ENCODE measurements around the gene CETP. TPM values are rescaled to one million over a fixed set of nuclear protein-coding genes. Genes with fewer than 3 reads are reported as not detected.
"Not testable (repeated sequence)": the region's sequence is repeated elsewhere in the genome, so short reads cannot be mapped to it uniquely, and the experiment has no call there.

CETP gene
- total and polyA plus RNA-seq, 4 experiments from 2014 or later = 0.14 TPM; not detected in 3

DNA sequence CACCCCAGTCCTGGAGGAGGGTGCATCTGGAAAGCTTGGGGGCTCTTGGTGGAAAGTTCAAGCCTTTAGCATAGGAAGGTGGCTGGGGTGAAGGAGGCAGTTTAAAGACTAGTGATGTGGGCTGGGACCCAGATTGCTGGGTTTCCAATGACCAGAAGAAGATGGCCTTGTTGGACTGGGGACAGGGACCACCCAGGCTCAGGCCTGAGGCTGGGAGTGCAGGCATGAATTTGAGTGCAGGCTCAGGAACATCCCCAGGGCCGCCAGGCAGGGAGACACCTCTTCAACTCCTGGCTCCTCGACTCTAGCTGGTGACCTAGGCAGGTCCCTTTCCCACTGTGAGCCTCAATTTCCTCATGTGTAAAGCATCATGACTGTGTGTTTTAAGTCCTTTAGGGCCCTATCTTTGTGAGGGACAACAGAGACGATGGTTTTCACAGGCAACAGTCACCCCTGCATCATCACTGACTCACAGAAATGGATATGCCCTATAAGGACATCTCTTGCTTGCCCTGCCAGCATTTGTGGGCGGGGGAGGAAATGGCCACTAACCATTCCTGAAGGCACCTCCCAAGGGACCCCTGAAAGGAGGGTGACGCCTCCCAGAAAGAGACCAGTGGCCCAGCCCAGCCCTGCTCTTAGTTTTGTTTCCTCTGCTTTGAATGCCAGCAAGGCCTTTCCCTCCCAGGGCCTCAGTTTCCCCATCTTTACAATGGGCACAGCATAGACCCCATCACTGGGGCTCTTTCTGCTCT, 38.7 kb downstream of the CETP start:
- peak overlapping the region; percentile 89 to 98 (median 97) for H3K27ac Mint-ChIP-seq
- Histone ChIP-seq H3K36me3 (ENCODE audit: insufficient read depth, low read length) (peaks cover 19% of the 10 kb centered on the region), H3K4me1 (ENCODE audit: insufficient read depth, low read length) (peaks cover 95% of the 10 kb centered on the region), H3K27me3 (ENCODE audit: insufficient read depth, low read length) (no peaks in the 10 kb centered on the region), H3K4me3 (ENCODE audit: low read length in 2 of 2) (peak overlapping the region; percentile 36 to 66), H3K9me3 (ENCODE audit: control insufficient read depth in 1 of 2, low read length in 2 of 2) (no peaks in the 10 kb centered on the region), H3K27ac (ENCODE audit: low read depth, low read length) (peak overlapping the region; percentile 79)
- intact Hi-C loops (cut with micrococcal nuclease) = no loop called here
- CTCF ChIA-PET (ENCODE audit: partially characterized antibody) = interaction anchor here (0.9 to 1.6 kb wide), 3 partner anchors 10 to 84 kb away, joined by 3 to 11 read pairs (median 4); no protein-coding TSS in a partner anchor
- peak overlapping the region; percentile 71 to 90 (median 81) for H3K4me3 Mint-ChIP-seq
- peaks cover 37 to 80% of the 10 kb centered on the region in 2 donors for H3K36me3 Mint-ChIP-seq
- no peaks in the 10 kb centered on the region for H3K27me3 Mint-ChIP-seq
- H3K9me3 Mint-ChIP-seq = no peaks in the 10 kb centered on the region
- peak in 1 of 5 donors; percentile 77 for DNase-seq
- peaks cover 69 to 99% (median 84%) of the 10 kb centered on the region in 4 donors for H3K4me1 Mint-ChIP-seq
- POLR2A ChIA-PET (ENCODE audit: partially characterized antibody) = interaction anchor here (1.0 to 6.3 kb wide), 9 partner anchors 9 to 185 kb away, joined by 3 to 104 read pairs (median 13); partner anchors contain the start of genes NLRC5, PSME3IP1 and RSPRY1

GRCh38 chr16:57001026-57001679, 39.4 kb downstream of the CETP start:
- Mint-ChIP-seq H3K4me1 (peaks cover 66 to 99% (median 82%) of the 10 kb centered on the region in 4 donors), H3K36me3 (peaks cover 41 to 77% of the 10 kb centered on the region in 2 donors), H3K27me3 (no peaks in the 10 kb centered on the region), H3K27ac (peak overlapping the region; percentile 89 to 98 (median 97)), H3K9me3 (no peaks in the 10 kb centered on the region), H3K4me3 (peak overlapping the region in 7 of 8 donors; percentile 27 to 90 (median 72))
- H3K4me3 ChIP-seq (ENCODE audit: low read length in 2 of 2) = no peak overlapping the region
- DNase-seq = no peak
- ChIA-PET CTCF (ENCODE audit: partially characterized antibody) (interaction anchor here (1.0 kb wide), 1 partner anchor 15 kb away, joined by 3 read pairs; no protein-coding TSS in a partner anchor), POLR2A (ENCODE audit: partially characterized antibody) (interaction anchor here (2.4 to 16.5 kb wide), 5 partner anchors 12 to 38 kb away, joined by 13 to 210 read pairs (median 42); partner anchors contain the start of gene NLRC5)
- H3K9me3 ChIP-seq (ENCODE audit: control insufficient read depth in 1 of 2, low read length in 2 of 2) = no peaks in the 10 kb centered on the region
- intact Hi-C loops (cut with micrococcal nuclease) = no loop called here
- H3K27ac ChIP-seq (ENCODE audit: low read depth, low read length) = peak overlapping the region; percentile 79
- H3K36me3 ChIP-seq (ENCODE audit: insufficient read depth, low read length) = peaks cover 19% of the 10 kb centered on the region
- H3K27me3 ChIP-seq (ENCODE audit: insufficient read depth, low read length) = no peaks in the 10 kb centered on the region
- peaks cover 95% of the 10 kb centered on the region for H3K4me1 ChIP-seq (ENCODE audit: insufficient read depth, low read length)

DNA sequence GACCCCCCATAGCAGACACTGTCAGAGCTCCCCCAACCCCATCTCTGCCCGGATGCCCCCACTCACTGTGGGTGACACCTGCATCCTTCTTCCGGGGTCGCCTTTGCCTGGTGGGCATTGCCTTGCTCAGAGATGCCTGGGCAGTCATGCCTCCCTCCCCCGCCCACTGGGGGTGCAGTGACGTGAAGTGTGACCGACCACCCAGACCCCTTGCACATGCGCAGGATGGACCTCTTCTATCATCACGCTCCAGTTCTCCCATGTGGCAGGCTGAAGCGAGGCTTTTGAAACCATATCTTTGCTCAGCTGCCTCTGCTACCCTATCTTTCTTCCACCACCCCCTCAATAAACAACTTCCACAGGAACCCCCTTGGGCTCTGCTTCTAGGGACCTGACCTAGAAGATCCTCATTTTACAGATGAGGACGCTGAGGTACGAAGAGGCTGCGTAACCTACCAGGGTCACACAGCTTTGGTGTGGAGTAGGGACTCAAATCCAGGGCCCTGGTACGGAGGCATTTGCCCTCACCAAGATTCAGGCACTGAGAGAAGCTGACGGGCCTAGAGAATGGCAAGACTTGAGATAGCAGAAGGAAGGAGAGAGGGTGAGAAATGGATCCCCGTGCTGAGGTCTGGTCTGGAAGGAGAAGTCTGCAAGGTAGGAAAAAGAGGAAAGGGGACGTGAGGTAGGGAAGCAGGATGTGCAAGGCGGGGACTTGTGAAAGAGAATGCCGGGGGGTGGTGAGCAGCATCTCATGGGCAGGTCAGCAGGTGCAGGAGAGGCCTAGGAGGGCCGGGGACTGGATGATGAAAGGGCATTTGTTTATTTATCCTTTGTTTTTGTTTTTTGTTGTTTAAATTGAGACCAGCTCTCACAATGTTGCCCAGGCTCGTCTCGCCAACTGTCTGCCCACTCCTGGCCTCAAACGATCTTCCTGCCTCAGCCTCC, 42.0 kb downstream of the CETP start:
- H3K36me3 Mint-ChIP-seq = peaks cover 40 to 68% of the 10 kb centered on the region in 2 donors

DNA sequence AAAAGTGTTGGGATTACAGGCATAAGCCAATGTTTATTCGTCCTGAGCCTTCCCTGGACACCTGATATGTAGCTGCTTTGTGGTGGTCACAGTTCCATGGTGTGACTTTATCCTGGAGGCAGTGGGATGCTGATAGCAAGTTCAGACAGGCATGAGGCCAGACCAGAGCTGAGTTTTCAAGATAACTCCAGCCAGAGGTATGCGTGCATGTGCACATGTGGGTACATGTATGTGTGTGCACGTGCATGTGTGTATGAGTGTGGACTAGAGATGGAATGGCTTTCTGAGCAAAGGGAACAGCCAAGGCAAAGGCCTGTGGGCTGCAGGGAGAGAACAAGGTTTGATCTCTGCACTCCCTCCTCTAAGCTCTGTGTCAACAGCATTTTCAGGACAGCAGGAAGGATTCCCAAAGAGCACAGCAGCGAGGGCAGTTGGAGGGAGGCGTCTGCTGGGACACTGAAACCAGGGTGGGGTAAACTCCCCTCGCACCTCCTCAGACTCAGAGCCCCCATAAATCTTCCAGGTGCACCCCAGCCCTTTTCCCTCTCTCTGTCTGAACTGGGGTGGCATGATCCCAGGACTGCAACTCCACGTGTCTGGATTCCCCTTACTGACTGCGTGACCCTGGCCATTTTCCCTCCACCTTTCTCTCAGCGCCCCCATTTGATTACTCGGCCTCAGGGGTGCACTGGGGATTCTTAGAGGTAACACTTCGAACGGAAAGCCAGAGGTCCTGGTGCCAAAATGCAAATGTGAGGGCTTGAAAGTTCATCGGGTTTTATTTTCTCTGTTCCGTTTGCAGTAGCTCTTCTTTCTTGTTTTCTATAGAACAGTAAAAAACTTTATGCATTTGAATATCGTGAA, 42.9 kb downstream of the CETP start:
- H3K4me1 Mint-ChIP-seq = peaks cover 47 to 92% (median 69%) of the 10 kb centered on the region in 4 donors
- peak overlapping the region in 6 of 8 donors; percentile 43 to 81 (median 69) for H3K4me3 Mint-ChIP-seq
- Histone ChIP-seq H3K27ac (ENCODE audit: low read depth, low read length) (peak overlapping the region; percentile 19), H3K4me3 (ENCODE audit: low read length in 2 of 2) (no peak overlapping the region), H3K36me3 (ENCODE audit: insufficient read depth, low read length) (peaks cover 15% of the 10 kb centered on the region), H3K4me1 (ENCODE audit: insufficient read depth, low read length) (peaks cover 94% of the 10 kb centered on the region), H3K9me3 (ENCODE audit: control insufficient read depth in 1 of 2, low read length in 2 of 2) (no peaks in the 10 kb centered on the region), H3K27me3 (ENCODE audit: insufficient read depth, low read length) (no peaks in the 10 kb centered on the region)
- POLR2A ChIA-PET (ENCODE audit: partially characterized antibody) = interaction anchor here (1.1 to 16.5 kb wide), 8 partner anchors 10 to 66 kb away, joined by 3 to 210 read pairs (median 6); partner anchors contain the start of gene NLRC5
- CTCF ChIA-PET (ENCODE audit: partially characterized antibody) = interaction anchor here (0.7 to 2.3 kb wide), 8 partner anchors 9 to 79 kb away, joined by 3 to 8 read pairs (median 7); partner anchors contain the start of gene NLRC5
- DNase-seq = no peak
- H3K27me3 Mint-ChIP-seq = no peaks in the 10 kb centered on the region
- H3K9me3 Mint-ChIP-seq = no peaks in the 10 kb centered on the region
- intact Hi-C loops (cut with micrococcal nuclease) = no loop called here
- H3K27ac Mint-ChIP-seq = peak overlapping the region; percentile 67 to 95 (median 84)
- H3K36me3 Mint-ChIP-seq = peaks cover 38 to 62% of the 10 kb centered on the region in 2 donors

More for the DNA sequence above, 42.0 kb downstream of the CETP start:
- intact Hi-C loops (cut with micrococcal nuclease) = no loop called here
- ChIA-PET POLR2A (ENCODE audit: partially characterized antibody) (interaction anchor here (1.4 to 16.5 kb wide), 5 partner anchors 10 to 37 kb away, joined by 3 to 210 read pairs (median 33); partner anchors contain the start of gene NLRC5), CTCF (ENCODE audit: partially characterized antibody) (interaction anchor here (1.8 to 2.3 kb wide), 4 partner anchors 8 to 40 kb away, joined by 3 to 8 read pairs (median 7); partner anchors contain the start of gene NLRC5)
- H3K36me3 ChIP-seq (ENCODE audit: insufficient read depth, low read length) = peaks cover 15% of the 10 kb centered on the region
- Mint-ChIP-seq H3K27me3 (no peaks in the 10 kb centered on the region), H3K27ac (peak overlapping the region; percentile 71 to 95 (median 85)), H3K4me3 (peak overlapping the region in 7 of 8 donors; percentile 47 to 81 (median 64)), H3K9me3 (no peaks in the 10 kb centered on the region), H3K4me1 (peaks cover 54 to 95% (median 74%) of the 10 kb centered on the region in 4 donors)
- no peak for DNase-seq
- H3K4me1 ChIP-seq (ENCODE audit: insufficient read depth, low read length) = peaks cover 94% of the 10 kb centered on the region
- no peaks in the 10 kb centered on the region for H3K9me3 ChIP-seq (ENCODE audit: control insufficient read depth in 1 of 2, low read length in 2 of 2)
- H3K27ac ChIP-seq (ENCODE audit: low read depth, low read length) = peak overlapping the region; percentile 19
- H3K4me3 ChIP-seq (ENCODE audit: low read length in 2 of 2) = no peak overlapping the region
- no peaks in the 10 kb centered on the region for H3K27me3 ChIP-seq (ENCODE audit: insufficient read depth, low read length)

DNA sequence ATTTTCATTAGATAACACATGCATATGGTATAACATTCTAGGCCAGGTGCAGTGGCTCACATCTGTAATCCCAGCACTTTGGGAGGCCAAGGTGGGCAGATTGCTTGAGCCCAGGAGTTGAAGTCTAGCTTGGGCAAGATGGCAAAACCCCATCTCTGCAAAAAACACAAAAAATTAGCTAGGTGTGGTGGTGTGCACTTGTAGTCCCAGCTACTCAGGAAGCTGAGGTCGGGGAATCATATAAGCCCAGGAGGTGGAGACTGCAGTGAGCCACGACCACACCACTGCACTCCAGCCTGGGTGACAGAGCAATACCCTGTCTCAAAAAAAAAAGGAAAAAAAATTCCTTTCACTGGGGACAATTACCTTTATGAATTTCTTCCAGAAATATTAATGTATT, 43.8 kb downstream of the CETP start:
- Histone ChIP-seq H3K4me1 (ENCODE audit: insufficient read depth, low read length) (peaks cover 94% of the 10 kb centered on the region), H3K36me3 (ENCODE audit: insufficient read depth, low read length) (peaks cover 15% of the 10 kb centered on the region)
- DNase-seq; H3K9me3 Mint-ChIP-seq; H3K9me3 ChIP-seq (ENCODE audit: control insufficient read depth in 1 of 2, low read length in 2 of 2); H3K27ac ChIP-seq (ENCODE audit: low read depth, low read length); H3K27me3 Mint-ChIP-seq; H3K27me3 ChIP-seq (ENCODE audit: insufficient read depth, low read length); H3K4me3 ChIP-seq (ENCODE audit: low read length in 2 of 2); intact Hi-C loops (cut with micrococcal nuclease): not testable (repeated sequence)
- H3K4me3 Mint-ChIP-seq = peak overlapping the region; percentile 17 to 79 (median 48)
- H3K27ac Mint-ChIP-seq = peak overlapping the region in 5 of 7 donors; percentile 66 to 84 (median 75)
- H3K36me3 Mint-ChIP-seq = peaks cover 44 to 62% of the 10 kb centered on the region in 2 donors
- H3K4me1 Mint-ChIP-seq = peaks cover 49 to 91% (median 69%) of the 10 kb centered on the region in 4 donors
- POLR2A ChIA-PET (ENCODE audit: partially characterized antibody) = interaction anchor here (1.1 to 16.5 kb wide), 7 partner anchors 9 to 67 kb away, joined by 3 to 210 read pairs (median 6); partner anchors contain the start of gene NLRC5
- CTCF ChIA-PET (ENCODE audit: partially characterized antibody) = interaction anchor here (0.7 to 2.3 kb wide), 8 partner anchors 10 to 78 kb away, joined by 3 to 8 read pairs (median 7); partner anchors contain the start of gene NLRC5

Data from CD4-positive, alpha-beta memory T cell (primary cell).